Left lung (tissue), 10 donors: ENCODE data around the gene GYG1. TPM values are rescaled to one million over a fixed set of nuclear protein-coding genes. Genes with fewer than 3 reads are reported as not detected.

Experiments
- ATAC-seq: fragments of 200-7000 bp; cut with Tn5 transposase; one replicate; pipeline ENCODE4 v1.9.1; 2020; ENCODE audit warnings: moderate library complexity
- DNase-seq, 4 donors: peaks; one replicate each; pipeline ENCODE4 v3.0.0-alpha.2; 2013 to 2020
- H3K27ac ChIP-seq, 2 donors: fragments of 200-600 bp; sonication (generic) in 1 of 2; one replicate each; pipeline versions ENCODE4 v1.5.0 to v1.8.0; 2020 to 2021
- H3K27me3 ChIP-seq, 2 donors: fragments of 200-600 bp; sonication (generic) in 1 of 2; one replicate each; pipeline versions ENCODE4 v1.5.0 to v1.8.0; 2020 to 2021
- H3K36me3 ChIP-seq, 2 donors: fragments of 200-600 bp; sonication (generic) in 1 of 2; one replicate each; pipeline versions ENCODE4 v1.5.0 to v1.8.0; 2020 to 2021
- H3K4me1 ChIP-seq, 2 donors: fragments of 200-600 bp; one replicate each; pipeline ENCODE4 v1.8.0; 2021
- H3K4me3 ChIP-seq, 2 donors: fragments of 200-600 bp; sonication (generic) in 1 of 2; one replicate each; pipeline versions ENCODE4 v1.5.0 to v1.8.0; 2020 to 2021; ENCODE audit warnings: mild to moderate bottlenecking in 1 of 2
- H3K9me3 ChIP-seq, 2 donors: fragments of 200-600 bp; sonication (generic) in 1 of 2; one replicate each; pipeline versions ENCODE4 v1.5.0 to v1.8.0; 2020 to 2021
- CTCF ChIP-seq, 2 donors: fragments of 200-600 bp; sonication (generic) in 1 of 2; IDR thresholded peaks; one replicate each; pipeline versions ENCODE4 v1.5.0 to v1.8.0; 2021; ENCODE audit warnings: antibody characterized with exemption in 2 of 2
- intact Hi-C, 2 donors: fragments of 100-400 bp; cut with DNase I; formaldehyde crosslinking; loops; one replicate each; pipeline versions ENCODE4 v1.11.2 to v1.14.2; 2022
- polyA plus RNA-seq, 6 donors: library from polyadenylated mRNA; unstranded; fragments of 120-200 nt; gene quantifications; one replicate each; pipeline ENCODE4 v1.2.1, GENCODE V29; 2013; ENCODE audit not compliant: insufficient read length in 6 of 6
- total RNA-seq, 2 donors: library from RNA; stranded (reverse); fragmentation: NEBNext Ultra II Directional; extraction: Animal tissue kit (Norgen Biotek cat#: 25700); gene quantifications; one replicate each; pipeline ENCODE4 v1.2.1, GENCODE V29; 2021
- donor health status: DM: no; HTN: yes; CAD: no.
- donor health status: DM: no; HTN: no; CAD: no.

Gene GYG1
- total and polyA plus RNA-seq, 8 donors = 43.9 to 202 (median 163) TPM

- no peak for TF ChIP-seq CTCF (IDR thresholded peaks at IDR 0.05)
- H3K27me3 ChIP-seq = no peaks in the 10 kb centered on the region
- no peak overlapping the region for H3K27ac ChIP-seq
- intact Hi-C loops = no loop called here
- H3K4me1 ChIP-seq = no peaks in the 10 kb centered on the region
- H3K4me3 ChIP-seq = no peak overlapping the region
- H3K36me3 ChIP-seq = peaks cover 0 to 24% of the 10 kb centered on the region in 2 donors
- H3K9me3 ChIP-seq = no peaks in the 10 kb centered on the region
- ATAC-seq = no peak
- no peak for DNase-seq
Observed at GRCh38 chr3:149042789-149043386, 51.5 kb downstream of the GYG1 start.

DNA sequence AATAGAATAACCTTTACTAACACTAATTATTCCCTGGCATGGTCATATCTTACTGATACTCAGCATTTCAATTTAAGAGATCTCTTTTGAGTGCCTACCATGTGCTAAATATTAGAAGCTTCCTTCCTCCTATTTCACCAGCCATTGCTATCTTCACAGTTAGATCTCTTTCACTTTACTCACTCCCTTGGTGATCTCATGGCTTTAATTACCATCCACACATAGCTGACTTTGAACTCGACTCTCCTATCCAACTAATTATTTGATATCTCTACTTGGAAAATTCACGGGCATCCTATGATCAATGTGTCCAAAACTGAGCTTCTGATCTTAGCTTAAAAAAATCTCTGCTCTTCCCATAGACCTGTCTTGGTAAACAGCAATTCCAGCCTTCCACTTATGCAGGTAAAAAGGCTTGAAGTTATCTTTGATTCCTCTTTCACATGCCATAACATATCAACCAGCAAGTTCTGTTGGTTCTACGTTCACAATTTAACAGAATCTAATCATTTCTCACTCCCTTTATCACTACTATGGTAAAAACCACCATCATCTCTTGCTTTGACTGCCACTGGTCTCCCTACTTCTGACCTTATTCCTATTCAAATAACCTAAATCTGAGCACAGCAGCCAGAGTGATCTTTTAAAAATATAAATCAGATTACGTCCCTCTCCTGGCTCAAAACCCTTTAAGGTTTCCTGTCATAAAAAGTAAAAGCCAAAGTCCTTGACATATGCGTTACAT, 53.2 kb downstream of the GYG1 start:
- no peak for ATAC-seq
- H3K9me3 ChIP-seq = no peaks in the 10 kb centered on the region
- H3K4me1 ChIP-seq = no peaks in the 10 kb centered on the region
- H3K27ac ChIP-seq = no peak overlapping the region
- peaks cover 0 to 15% of the 10 kb centered on the region in 2 donors for H3K36me3 ChIP-seq
- no peak for DNase-seq
- intact Hi-C loops = no loop called here
- no peaks in the 10 kb centered on the region for H3K27me3 ChIP-seq
- no peak for TF ChIP-seq CTCF (IDR thresholded peaks at IDR 0.05)
- H3K4me3 ChIP-seq = no peak overlapping the region

GRCh38 chr3:149055575-149055974, 64.2 kb downstream of the GYG1 start:
- no peak for TF ChIP-seq CTCF (IDR thresholded peaks at IDR 0.05)
- Histone ChIP-seq H3K27me3 (no peaks in the 10 kb centered on the region), H3K4me1 (no peaks in the 10 kb centered on the region), H3K36me3 (peaks cover 0 to 20% of the 10 kb centered on the region in 2 donors), H3K9me3 (no peaks in the 10 kb centered on the region), H3K27ac (no peak overlapping the region), H3K4me3 (no peak overlapping the region)
- intact Hi-C loops = no loop called here
- no peak for DNase-seq
- peak; percentile 16 for ATAC-seq

GRCh38 chr3:149058198-149058597, 66.9 kb downstream of the GYG1 start:
- Histone ChIP-seq H3K36me3 (peaks cover 0 to 17% of the 10 kb centered on the region in 2 donors), H3K4me3 (no peak overlapping the region), H3K4me1 (no peaks in the 10 kb centered on the region), H3K27me3 (no peaks in the 10 kb centered on the region), H3K27ac (no peak overlapping the region), H3K9me3 (no peaks in the 10 kb centered on the region)
- ATAC-seq (no peak), DNase-seq (no peak)
- intact Hi-C loops = no loop called here
- TF ChIP-seq CTCF (IDR thresholded peaks at IDR 0.05) = no peak

DNA sequence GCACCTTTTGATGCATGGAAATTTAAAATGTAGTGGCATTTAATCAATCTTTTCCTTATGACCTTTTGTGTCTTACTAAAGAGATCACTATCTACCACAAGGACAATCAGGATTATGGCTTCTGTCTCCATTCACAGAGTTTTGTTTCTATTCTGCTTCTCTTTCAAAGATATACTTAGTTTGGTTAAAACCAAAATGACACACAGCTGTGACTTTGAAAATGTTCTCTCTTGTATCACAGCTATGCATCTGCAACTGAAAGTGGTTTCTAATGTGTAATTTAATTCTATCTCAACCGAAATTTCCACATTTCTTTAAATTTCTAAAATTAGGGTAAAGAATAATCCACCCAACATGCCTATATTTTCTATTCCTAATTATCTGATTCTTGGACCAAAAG, 67.3 kb downstream of the GYG1 start:
- no peak overlapping the region for H3K27ac ChIP-seq
- H3K36me3 ChIP-seq = peaks cover 0 to 15% of the 10 kb centered on the region in 2 donors
- DNase-seq (no peak), ATAC-seq (no peak)
- TF ChIP-seq CTCF (IDR thresholded peaks at IDR 0.05) = no peak
- H3K4me3 ChIP-seq = no peak overlapping the region
- no peaks in the 10 kb centered on the region for H3K4me1 ChIP-seq
- intact Hi-C loops = no loop called here
- no peaks in the 10 kb centered on the region for H3K27me3 ChIP-seq
- no peaks in the 10 kb centered on the region for H3K9me3 ChIP-seq
